Astrocyte of the cerebellum (primary cell): ENCODE data around the gene TMEM94.
"Not testable (repeated sequence)": the region's sequence is repeated elsewhere in the genome, so short reads cannot be mapped to it uniquely, and the experiment has no call there.

ENCODE experiments used
- DNase-seq: peaks from one replicate; pipeline ENCODE4 v3.0.0-alpha.2; 2011; ENCODE audit warnings: low read depth
- H3K4me3 ChIP-seq: 2 replicates; pipeline ENCODE4 v1.5.1; 2011; ENCODE audit warnings: mild to moderate bottlenecking, low read depth, low read length, moderate library complexity
- in situ Hi-C: cut with HindIII; loops from 2 replicates; pipeline ENCODE4 v1.10.0; 2017; ENCODE audit warnings: low sequenced_read_pairs
- TF ChIP-seq, protein P1 (sequence below): IDR thresholded peaks from 2 replicates; pipeline ENCODE4 v1.5.1; 2012; ENCODE audit warnings: low read length, low read depth, moderate library complexity, mild to moderate bottlenecking; ENCODE audit errors: missing control alignments

TMEM94 gene

DNA sequence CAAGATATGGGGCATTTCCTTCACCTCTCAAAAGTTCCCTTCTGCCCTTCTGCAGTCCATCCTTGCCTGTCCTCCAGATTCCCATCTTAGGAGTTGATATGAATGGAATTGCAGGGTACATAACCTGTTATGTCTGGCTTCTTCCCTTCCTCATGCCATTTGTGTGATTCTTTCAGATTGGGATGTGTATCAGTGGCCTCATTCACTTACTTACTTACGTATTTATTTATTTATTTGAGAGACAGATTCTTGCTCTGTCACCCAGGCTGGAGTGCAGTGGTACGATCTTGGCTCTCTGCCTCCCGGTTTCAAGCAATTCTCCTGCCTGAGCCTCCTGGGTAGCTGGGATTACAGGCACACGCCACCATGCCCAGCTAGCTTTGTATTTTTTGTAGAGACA lies 6.2 kb upstream of the TMEM94 start:
- TF ChIP-seq, protein P1, sequence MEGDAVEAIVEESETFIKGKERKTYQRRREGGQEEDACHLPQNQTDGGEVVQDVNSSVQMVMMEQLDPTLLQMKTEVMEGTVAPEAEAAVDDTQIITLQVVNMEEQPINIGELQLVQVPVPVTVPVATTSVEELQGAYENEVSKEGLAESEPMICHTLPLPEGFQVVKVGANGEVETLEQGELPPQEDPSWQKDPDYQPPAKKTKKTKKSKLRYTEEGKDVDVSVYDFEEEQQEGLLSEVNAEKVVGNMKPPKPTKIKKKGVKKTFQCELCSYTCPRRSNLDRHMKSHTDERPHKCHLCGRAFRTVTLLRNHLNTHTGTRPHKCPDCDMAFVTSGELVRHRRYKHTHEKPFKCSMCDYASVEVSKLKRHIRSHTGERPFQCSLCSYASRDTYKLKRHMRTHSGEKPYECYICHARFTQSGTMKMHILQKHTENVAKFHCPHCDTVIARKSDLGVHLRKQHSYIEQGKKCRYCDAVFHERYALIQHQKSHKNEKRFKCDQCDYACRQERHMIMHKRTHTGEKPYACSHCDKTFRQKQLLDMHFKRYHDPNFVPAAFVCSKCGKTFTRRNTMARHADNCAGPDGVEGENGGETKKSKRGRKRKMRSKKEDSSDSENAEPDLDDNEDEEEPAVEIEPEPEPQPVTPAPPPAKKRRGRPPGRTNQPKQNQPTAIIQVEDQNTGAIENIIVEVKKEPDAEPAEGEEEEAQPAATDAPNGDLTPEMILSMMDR: no peak
- DNase-seq: no peak
- in situ Hi-C loops: no loop called here
- H3K4me3 ChIP-seq: no peak overlapping the region

DNA sequence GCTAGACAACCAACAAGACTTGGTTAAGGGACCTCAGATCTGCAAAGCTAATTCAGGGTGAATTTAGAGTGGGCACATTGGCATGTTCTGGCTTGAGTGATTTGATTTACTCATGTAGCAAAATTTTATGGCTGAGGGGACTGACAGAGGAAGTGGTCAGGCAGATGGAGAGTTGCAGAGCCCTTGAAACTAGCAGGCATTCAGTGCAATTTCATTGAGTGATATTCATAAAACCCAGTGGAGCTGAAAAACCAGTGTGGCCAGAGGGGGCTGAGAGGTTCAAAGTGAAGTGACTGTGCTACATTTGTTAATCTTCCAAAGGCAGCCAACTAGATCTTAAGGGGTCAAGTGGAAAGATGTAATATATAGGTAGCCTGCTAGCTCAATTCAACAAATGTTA lies 2.2 kb upstream of the TMEM94 start:
- DNase-seq: no peak
- in situ Hi-C loops: no loop called here
- TF ChIP-seq, protein P1: no peak
- no peak overlapping the region for H3K4me3 ChIP-seq

DNA sequence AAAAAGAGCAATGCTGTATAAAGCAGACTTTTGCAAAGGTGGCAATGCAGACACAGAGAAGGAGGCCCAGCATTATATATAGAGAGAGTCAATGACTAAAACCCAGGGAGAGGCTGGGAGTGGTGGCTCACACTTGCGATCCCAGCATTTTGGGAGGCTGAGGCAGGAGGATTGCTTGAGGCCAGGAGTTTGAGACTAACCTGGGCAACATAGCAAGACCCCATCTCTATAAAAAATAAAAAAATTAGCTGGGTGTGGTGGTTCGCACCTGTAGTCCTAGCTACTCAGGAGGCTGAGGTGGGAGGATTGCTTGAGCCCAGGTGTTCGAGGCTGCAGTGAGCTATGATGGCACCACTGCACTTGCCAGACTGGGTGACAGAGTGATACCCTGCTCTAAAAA lies 1.8 kb upstream of the TMEM94 start:
- DNase-seq, in situ Hi-C loops, H3K4me3 ChIP-seq: not testable (repeated sequence)

DNA sequence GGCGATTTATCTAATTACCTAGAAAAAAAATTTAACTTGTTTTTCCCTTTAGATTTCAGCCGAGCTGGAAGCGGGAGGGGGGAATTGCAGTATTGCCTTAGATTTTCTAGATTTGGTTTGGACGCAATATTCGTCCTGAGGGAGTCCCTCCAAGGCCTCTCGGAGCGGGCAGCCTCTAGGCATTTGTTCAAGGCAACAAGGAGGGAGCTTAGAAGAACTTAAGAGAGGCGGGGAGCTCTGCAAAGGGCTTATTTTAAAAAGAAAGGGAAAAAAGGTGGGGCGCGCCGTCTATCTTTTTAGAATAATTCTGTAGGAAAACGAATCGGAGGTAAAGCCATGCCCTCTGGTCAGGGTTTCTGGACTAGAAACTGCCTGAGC lies 407 bp upstream of the TMEM94 start:
- TF ChIP-seq, protein P1: no peak
- peak overlapping the region; percentile 94 for H3K4me3 ChIP-seq
- in situ Hi-C loops: no loop called here
- DNase-seq: no peak

DNA sequence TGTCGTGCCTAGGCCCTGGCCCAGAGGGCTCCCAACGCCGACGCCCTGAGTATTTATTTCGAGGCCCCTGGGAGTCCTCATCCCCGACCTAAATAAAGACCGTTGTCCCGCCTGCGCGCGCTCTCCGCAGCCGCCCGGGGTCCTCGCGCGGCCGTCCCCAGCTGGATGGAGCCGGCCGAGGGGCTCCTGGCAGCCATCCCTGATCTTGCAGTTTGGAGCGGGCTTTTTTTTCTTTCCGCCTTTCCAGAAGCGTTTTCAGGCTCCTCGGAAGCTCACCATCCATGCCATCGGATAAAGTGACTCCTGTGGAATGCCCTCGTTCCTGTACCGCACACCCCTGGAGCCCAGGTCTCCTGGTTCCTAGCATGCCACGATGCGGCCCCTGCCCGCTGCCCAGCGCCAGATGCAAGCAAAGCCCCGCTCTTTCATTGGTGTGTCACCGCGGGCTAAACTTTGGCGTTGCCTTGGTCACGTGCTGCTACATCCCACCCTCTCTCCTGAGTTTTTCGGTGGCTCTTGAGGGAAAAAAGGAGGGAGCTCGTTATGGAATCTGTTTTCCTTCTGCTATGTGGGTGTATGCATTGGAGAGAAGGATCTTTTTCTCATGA lies 716 bp downstream of the TMEM94 start:
- TF ChIP-seq, protein P1: no peak
- in situ Hi-C loops: no loop called here
- DNase-seq: no peak
- peak overlapping the region; percentile 94 for H3K4me3 ChIP-seq

DNA sequence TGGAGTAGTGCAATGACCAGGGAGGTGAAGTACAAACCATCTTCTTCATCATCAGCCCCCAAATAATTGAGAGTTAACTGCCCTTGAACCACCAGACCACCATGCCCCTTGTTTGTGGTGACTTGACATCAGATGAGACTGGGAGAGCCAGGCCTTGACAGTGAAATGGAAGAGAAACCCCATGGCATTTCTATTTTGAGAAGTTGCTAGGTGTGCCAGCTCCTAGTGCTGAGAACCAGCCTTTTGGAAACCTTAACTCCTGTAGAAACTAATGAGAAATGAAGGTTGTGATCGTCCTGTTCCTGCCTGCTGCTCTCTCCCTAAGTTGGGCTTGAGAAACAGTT lies 2.8 kb downstream of the TMEM94 start:
- H3K4me3 ChIP-seq: no peak overlapping the region
- no peak for DNase-seq
- TF ChIP-seq, protein P1: no peak
- in situ Hi-C loops: no loop called here

DNA sequence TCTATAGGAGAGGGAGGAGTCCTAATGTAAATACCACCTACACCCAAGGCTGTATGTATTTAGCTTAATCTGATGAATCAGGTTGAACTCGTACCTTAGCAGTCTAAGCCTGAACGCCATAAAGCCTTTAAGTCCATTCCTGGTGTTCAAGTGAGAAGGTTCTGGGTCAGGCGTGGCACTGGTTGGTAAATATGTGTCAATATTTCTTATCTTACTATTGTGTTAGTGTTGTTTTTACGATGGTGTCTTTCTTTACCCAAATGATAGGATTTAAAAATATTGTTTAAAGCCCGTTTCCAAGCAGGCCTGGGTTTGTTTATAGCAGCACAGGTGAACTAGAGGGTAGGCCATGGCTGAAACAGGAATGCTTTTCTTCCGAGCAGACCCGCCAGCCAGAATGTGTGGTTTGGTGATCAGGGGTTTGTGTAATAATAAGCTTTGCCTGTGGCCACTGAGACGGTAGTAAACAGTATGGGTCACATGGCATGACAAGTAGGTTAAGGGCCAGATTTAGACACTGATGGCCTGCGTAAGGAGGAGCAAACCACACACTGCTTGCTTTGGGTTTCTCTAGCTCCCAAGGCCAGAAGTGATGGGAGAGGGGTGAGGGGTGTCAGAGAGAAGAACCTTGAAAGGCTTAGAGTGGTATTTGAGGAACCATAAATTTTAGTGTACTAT lies 3.3 kb downstream of the TMEM94 start:
- no peak for DNase-seq
- TF ChIP-seq, protein P1: no peak
- no peak overlapping the region for H3K4me3 ChIP-seq
- in situ Hi-C loops: no loop called here
